ENCODE results near the gene TRMT11. TPM values are rescaled to one million over a fixed set of nuclear protein-coding genes. Genes with fewer than 3 reads are reported as not detected.

The TRMT11 gene
- total RNA-seq, 1 donor from 2014 or later = 33.4 TPM

GRCh38 chr6:125951323-125951722 lies 35.0 kb upstream of the TRMT11 start:
- Mint-ChIP-seq H3K4me3 (no peak overlapping the region), H3K36me3 (ENCODE audit: low read depth) (no peaks in the 10 kb centered on the region), H3K9me3 (no peaks in the 10 kb centered on the region), H3K27ac (no peak overlapping the region), H3K27me3 (peaks cover 3% of the 10 kb centered on the region), H3K4me1 (no peaks in the 10 kb centered on the region)
- no peak for TF ChIP-seq CTCF (IDR thresholded peaks at IDR 0.05)
- ChIA-PET POLR2A (no interaction called here), CTCF (interaction anchor here (1.0 to 2.9 kb wide), 2 partner anchors 45 to 161 kb away, joined by 3 to 17 read pairs; partner anchors contain the start of gene NCOA7)
- DNase-seq (no peak), ATAC-seq (ENCODE audit: low read depth) (no peak)
- intact Hi-C loops (cut with micrococcal nuclease) = no loop called here

DNA sequence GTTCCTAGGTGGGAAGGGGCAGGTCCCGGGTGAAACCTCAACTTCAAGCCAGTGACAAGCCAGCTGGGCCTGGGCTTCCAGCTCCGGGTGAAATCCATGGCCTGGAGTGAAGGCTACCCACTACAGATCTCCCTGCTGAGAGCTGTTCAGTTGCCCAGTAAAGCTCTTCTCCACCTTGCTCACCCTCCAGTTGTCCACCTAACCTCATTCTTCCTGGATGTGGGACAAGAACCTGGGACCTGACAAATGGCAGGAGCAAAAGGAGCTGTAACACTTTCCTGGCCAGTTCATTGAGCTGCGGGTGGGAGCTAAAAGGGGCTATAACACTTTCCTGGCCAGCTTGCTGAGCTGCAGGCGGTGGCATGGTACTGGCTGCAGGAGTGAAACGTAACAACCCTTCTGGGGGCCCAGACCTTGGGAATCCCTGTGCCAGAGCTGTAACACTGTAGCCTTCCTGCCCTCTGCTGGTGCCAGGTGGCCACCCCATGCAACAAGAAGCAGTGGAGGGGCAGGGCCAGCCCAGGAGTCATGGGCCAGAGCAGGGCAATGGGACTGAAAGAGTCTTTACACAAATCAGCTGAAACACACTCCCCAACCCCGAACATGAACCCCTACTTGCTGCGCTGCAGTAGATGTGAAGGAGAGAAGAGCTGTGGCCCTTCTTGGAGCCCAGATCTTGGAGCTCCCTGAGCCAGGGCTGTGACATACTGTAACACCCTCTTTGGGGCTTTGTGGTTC lies 33.4 kb upstream of the TRMT11 start:
- ChIA-PET POLR2A (interaction anchor here (0.9 to 1.5 kb wide), 2 partner anchors 161 to 171 kb away, joined by 3 to 4 read pairs; no protein-coding TSS in a partner anchor), CTCF (interaction anchor here (0.7 to 2.9 kb wide), 5 partner anchors 42 to 171 kb away, joined by 3 to 17 read pairs (median 5); partner anchors contain the start of gene NCOA7)
- Mint-ChIP-seq H3K4me3 (no peak overlapping the region), H3K27ac (no peak overlapping the region), H3K9me3 (no peaks in the 10 kb centered on the region), H3K27me3 (peaks cover 3% of the 10 kb centered on the region), H3K4me1 (no peaks in the 10 kb centered on the region), H3K36me3 (ENCODE audit: low read depth) (no peaks in the 10 kb centered on the region)
- no peak for DNase-seq
- no peak for ATAC-seq (ENCODE audit: low read depth)
- TF ChIP-seq CTCF (IDR thresholded peaks at IDR 0.05) = no peak
- intact Hi-C loops (cut with micrococcal nuclease) = no loop called here

DNA sequence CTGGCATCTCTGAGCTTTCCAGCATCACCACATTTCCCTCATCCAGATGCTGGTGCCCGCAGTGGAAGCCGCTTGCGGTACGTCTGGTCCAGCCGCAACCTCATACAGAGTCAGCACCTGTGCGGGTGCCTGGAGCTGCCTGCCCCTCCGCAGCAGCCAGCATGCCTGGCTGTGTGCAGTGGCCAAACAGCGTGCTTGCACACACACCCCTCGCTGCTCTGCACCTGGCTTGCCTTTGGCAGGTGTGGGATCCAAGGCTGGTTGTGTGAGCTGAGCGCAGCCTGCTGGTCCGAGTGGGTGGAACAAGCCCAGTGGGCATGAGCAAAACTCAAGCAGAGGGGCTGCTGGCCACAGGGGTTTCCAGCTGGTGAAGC lies 32.9 kb upstream of the TRMT11 start:
- no peak for DNase-seq

DNA sequence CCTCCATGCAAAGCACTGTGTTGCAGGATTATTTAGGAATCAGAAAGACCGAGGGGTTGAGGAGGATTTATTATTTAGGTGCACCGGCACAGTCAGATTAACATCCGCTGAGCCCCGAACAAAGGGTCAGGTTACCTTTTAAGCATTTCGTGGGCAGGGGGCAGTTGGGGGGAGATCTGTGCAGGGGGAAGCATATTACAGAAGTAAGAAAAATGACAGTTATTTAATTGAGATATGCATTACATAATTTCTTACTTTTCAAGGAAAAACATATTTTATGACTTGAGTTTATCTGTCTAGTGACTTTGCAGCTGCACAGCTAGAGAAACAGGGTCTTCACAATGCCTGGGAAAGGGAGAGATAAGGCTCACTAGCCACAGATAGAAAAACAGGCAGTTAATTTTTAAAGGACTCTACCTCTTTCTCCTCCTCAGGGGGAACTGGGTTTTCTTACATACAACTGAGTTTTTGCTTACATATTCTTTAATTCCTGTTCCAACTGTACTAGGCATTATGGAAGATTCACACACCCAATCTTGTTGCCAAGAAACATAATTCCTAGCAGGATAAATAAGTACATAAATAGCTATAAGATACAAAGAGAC lies 31.5 kb upstream of the TRMT11 start:
- H3K4me3 Mint-ChIP-seq = peak overlapping the region; percentile 7
- no peak overlapping the region for H3K27ac Mint-ChIP-seq
- H3K9me3 Mint-ChIP-seq = no peaks in the 10 kb centered on the region
- ChIA-PET POLR2A (interaction anchor here (0.6 to 3.5 kb wide), 2 partner anchors 159 to 164 kb away, joined by 6 to 52 read pairs; partner anchors contain the start of gene NCOA7), CTCF (interaction anchor here (1.6 to 4.1 kb wide), 2 partner anchors 20 to 165 kb away, joined by 11 to 57 read pairs; partner anchors contain the start of gene NCOA7)
- peaks cover 3% of the 10 kb centered on the region for H3K27me3 Mint-ChIP-seq
- H3K4me1 Mint-ChIP-seq = no peaks in the 10 kb centered on the region
- DNase-seq (no peak), ATAC-seq (ENCODE audit: low read depth) (no peak)
- intact Hi-C loops (cut with micrococcal nuclease) = loop anchor here (5.0 kb wide), 1 partner anchor 98 kb away; no protein-coding TSS in a partner anchor
- no peaks in the 10 kb centered on the region for H3K36me3 Mint-ChIP-seq (ENCODE audit: low read depth)
- TF ChIP-seq CTCF (IDR thresholded peaks at IDR 0.05) = no peak

More for the DNA sequence above, 32.9 kb upstream of the TRMT11 start:
- H3K27ac Mint-ChIP-seq = no peak overlapping the region
- no peak overlapping the region for H3K4me3 Mint-ChIP-seq
- no peak for ATAC-seq (ENCODE audit: low read depth)
- no peaks in the 10 kb centered on the region for H3K9me3 Mint-ChIP-seq
- ChIA-PET POLR2A (interaction anchor here (0.9 to 1.5 kb wide), 2 partner anchors 162 to 172 kb away, joined by 3 to 4 read pairs; no protein-coding TSS in a partner anchor), CTCF (interaction anchor here (1.2 to 2.9 kb wide), 4 partner anchors 48 to 172 kb away, joined by 4 to 17 read pairs (median 6); partner anchors contain the start of gene NCOA7)
- H3K27me3 Mint-ChIP-seq = peaks cover 3% of the 10 kb centered on the region
- H3K36me3 Mint-ChIP-seq (ENCODE audit: low read depth) = no peaks in the 10 kb centered on the region
- TF ChIP-seq CTCF (IDR thresholded peaks at IDR 0.05) = no peak
- H3K4me1 Mint-ChIP-seq = no peaks in the 10 kb centered on the region
- intact Hi-C loops (cut with micrococcal nuclease) = no loop called here

All from activated B cell treated with CpG ODN at 0.5 μM for 24 hours (primary cell).